Lung microvascular endothelial cell (primary cell): ENCODE data around the gene FTO. TPM values are rescaled to one million over a fixed set of nuclear protein-coding genes. Genes with fewer than 3 reads are reported as not detected.
"Not testable (repeated sequence)": the region's sequence is repeated elsewhere in the genome, so short reads cannot be mapped to it uniquely, and the experiment has no call there.

Experiments
- DNase-seq, 2 donors: peaks; one replicate each; pipeline versions ENCODE4 v3.0.0 to v3.0.0-alpha.2; 2010; ENCODE audit warnings: low read depth in 2 of 2
- total RNA-seq: library from RNA; depleted of rRNA; stranded (reverse); fragments of >200 nt; gene quantifications from 2 replicates; pipeline ENCODE4 v1.2.1, GENCODE V29; 2014

FTO gene
- total RNA-seq, 1 donor from 2014 or later = 46.6 TPM

DNA sequence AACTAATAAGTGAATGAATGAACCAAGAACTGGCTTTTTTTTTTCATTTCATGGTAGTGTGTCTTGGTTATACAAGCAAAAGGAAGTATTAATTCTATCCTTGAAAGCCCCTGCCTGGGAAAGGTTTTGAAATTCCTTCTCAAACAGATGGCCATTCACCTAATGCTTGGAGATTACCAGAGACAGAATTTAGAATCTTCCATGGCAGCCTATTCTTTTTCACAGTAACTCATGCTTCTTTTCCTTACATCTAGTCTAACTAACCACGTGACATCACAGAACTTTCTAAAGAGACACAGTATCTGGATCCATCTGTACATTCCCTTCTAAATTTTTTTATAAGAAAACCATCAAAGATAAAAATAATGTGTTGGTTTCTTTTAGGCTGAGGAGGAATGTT is 151.6 kb downstream of the FTO start:
- DNase-seq = no peak

DNA sequence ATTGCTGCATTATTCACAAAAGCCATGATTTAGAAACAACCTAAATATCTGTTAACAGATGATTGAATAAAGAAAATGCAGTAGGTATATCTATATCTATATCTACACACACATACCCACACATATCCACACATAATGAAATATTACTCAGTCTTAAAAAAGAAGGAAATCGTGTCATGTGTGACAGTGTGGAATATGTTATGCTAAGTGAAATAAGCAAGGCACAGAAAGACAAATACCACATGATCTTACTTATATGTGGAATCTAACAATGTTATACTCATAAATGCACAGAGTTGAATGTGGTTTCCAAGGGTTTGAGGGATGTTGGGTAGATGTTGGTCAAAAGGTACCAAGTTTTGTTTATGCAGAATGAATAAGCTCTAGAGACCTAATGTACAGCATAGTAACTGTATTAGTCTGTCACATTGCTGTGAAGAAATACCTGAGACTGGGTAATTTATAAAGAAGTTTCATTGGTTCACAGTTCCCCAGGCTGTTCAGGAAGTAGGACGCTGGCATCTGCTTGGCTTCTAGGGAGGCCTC is 156.1 kb downstream of the FTO start:
- no peak for DNase-seq

DNA sequence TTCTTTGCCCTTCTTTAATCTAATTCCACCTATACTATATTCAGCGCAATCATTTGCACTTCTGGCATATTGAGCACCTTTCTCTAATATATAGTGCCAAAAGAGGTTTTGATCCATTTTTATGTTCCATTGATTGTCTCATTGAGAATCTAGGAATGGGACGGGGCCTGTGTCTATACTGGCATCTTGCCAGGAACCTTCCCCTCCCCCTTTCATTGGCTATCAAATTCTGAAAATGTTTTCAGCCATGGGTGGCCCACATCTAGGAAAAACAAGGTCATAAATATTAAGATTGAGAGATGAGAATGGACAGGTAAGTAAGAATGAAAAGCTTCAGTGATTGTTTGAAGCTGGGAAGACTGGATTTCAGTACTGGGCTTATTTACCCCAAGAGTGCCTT is 159.9 kb downstream of the FTO start:
- no peak for DNase-seq

DNA sequence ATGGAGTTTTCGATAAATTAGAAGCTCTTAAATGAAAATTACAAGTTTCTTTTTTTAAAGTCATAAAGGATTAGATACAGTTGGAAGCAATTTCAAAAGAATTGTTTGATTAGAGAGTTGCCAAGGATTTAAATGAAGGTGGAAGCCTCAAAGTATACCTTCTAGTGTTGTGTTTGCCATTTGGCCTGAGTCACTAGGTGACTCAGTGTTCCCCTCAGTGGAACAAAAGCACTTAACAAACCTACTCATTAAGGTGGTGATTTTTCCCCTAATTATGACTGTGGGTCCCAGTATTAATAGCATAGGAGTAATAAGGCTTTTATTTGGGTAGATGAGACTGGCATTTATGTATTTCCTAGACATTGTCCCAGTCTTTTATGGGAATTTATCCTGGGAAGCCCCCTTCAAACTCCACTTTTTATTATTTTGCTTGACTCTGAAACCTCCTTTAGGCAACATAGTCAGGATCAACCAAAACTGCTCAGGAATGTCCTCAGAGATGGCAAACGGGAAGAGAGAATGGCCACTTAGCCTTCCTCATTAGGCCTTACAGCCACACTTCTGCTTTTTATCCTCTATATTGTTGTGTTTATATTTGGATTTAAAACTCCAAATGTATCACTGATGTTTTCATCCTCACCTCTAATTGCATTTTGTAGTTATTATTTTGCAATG is 161.0 kb downstream of the FTO start:
- peak; percentile 28 to 64 for DNase-seq

DNA sequence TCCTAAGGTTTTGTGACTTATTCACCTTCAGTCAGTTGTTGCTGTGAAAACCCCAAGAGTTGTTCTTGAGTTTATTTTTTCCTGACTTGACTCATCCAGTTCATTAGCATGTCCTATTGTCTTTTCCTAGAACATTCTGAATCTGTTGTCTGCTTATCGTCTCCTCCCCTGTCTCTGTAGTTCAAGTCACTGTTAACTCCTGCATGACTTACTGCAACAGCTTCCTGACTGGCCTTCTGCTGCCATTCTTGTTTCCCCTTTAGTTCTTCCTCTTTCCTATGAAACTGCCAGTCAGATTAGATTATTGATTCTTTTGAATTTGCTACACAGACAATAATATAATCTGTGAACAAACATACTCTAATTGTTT is 161.5 kb downstream of the FTO start:
- peak; percentile 17 to 90 for DNase-seq

DNA sequence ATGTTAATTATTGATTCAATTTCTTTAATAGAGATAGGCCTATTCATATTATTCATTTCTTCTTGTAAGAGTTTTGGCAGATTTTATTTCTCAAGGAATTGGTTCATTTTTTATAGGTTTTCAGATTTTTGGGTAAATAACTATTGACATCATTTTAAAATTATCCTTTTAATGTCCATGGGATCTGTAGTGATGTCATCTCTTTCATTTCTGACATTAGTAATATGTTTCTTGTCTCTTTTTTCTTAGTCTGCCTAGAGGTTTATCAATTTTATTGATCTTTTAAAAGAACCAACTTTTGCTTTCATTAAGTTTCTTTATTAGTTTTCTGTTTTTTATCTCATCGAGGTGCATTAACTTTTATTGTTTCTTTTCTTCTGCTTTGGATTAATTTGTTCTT is 162.6 kb downstream of the FTO start:
- DNase-seq = no peak

DNA sequence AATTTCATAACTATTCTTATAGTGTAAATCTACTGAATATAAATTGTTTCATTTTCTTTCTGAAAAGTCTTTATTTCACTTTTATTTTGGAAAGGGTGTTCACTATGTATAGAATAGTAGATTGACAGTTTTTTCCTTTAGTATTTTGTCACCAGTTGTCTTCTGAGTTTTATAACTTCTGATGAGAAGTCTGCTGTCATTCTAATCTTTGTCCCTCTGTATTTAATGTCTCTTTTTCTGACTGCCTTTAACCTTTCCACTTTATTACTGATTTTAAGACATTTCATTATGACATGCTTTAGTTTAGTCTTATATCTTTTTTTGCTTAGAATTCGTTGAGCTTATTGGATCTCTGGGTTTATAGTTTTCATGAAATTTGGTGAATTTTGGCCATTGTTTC is 166.9 kb downstream of the FTO start:
- no peak for DNase-seq

DNA sequence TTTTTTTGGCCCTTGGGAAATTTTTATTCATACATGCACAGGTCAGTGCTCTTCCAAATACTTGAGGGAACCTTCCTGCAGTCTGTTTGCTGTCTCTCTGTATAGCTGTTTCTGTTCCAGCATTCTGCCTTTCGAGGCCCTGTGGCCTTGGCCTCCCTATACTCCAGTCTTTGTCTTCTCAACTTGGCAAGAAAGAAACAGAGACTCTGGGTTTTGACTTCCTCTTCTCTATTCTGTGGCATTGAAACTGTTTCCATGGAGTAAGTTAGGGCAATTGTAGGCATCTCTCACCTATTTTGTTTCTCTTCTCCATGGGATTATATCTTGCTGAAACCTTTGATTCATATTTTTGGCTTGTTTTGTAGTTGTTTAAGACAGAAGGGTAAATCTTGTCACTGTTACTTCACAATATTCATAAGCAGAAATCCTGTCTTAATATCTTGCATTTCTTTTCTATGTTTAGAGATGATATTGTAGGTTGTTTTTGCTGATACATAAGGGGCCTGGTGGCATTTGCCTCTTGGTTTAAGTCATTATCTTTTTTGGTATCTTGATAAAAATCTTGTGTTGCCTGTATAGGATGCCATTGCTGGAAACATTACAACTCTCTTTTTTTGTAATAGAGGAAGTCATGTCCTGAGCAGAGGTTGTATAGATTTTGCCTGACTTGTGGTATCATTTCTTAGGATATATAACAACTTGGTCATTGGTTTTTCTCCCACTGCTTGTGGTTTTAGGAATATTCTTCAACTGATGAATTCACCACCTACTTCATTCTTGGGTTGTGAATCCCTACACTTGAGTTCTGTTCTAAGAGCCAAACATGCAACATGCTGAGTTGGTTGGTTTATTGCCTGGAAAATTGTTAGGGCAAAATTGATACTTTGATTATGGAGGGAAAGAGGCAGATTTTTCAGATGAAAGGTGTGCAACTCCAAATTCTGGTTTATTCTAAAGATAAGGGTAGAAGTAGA is 168.6 kb downstream of the FTO start:
- no peak for DNase-seq

DNA sequence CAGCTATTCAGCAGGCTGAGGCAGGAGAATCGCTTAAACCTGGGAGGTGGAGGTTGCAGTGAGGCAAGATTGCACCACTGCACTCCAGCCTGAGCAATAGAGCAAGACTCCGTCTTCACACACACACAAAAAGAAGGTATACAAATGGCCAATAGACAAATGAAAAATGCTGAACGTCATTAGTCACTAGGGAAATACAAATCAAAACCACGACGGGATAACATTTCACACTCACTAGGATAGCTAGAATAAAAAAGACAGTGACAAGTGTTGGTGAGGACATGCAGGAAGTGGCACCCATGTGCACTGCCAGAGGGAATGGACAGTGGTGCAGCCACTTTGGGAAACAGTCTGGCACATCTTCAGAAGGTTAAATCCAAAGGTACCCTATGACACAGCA is 172.9 kb downstream of the FTO start:
- DNase-seq = peak in 1 of 2 donors; percentile 17

DNA sequence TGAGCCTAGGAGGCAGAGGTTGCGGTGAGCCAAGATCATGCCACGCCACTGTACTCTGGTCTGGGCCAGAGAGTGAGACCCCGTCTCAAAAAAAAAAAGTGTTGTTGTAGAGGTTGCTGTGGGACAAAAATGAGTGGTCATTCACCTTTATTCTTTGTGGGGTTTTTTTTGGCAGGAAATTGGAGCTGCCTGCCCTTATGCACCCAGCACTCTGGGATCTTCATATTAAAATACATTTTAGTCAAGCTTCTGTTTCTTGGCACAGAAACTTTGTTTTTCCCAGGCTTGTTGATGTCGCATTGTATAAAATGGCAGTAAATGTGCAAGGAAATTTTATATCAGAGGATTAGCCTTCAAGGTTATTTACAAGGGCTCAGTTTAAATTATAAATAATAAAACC is 174.3 kb downstream of the FTO start:
- peak in 1 of 2 donors; percentile 69 for DNase-seq

DNA sequence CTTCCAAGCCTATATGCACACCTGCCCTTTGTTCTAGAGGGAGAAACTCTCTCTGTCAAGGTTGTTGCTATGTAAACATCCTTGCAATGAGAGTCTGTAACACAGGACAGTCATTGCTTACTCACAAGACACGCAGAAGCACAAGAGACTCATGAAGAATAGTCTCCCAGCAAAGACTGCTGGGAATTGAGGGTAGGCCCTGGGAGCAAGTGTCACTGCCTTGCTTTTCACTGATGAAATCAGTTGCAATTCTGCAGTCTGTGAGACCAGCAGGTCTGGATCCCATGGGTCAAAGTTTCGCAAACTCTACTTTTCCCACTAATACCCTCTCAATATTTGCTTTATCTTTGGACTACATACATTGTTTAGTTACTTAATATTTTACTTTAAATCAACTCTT is 177.4 kb downstream of the FTO start:
- DNase-seq = peak in 1 of 2 donors; percentile 27

DNA sequence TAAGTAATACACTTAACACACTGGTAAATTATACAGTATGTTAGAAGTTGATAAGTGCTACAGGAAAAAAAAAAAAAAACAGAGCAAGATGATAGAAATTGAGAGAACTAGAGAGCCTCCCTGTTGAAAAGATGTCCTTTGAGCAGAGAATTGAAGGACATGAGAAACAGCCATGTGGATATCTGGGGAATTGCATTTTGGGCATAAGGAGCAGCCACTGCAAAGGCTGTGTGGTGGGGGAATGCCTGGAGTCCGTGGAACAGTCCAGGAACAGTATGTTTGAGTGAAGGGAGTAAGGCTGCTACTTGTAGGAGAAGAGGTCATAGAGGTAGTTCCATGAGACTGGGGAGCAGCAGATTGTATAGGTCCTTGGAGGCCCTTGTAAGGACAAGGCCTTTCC is 178.4 kb downstream of the FTO start:
- no peak for DNase-seq

DNA sequence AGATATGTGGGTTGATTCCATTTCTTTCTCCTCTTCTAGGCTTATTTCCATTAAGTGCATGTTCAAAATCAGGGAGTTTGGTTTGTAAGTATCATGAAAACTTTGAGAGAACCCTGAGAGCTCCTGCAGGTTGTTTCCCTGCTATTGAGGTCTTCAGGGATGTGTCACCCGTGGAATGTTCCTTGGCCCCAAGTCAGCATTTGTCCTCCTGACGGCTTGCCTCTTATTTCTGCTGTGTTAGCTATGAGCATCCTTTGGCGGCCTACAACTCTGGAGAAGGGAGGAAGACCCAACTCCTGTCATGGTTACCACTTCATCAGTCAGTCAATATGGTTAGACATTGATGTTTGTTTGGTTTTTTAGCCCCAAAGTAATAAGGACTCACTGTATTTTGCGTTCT is 180.8 kb downstream of the FTO start:
- DNase-seq = no peak

DNA sequence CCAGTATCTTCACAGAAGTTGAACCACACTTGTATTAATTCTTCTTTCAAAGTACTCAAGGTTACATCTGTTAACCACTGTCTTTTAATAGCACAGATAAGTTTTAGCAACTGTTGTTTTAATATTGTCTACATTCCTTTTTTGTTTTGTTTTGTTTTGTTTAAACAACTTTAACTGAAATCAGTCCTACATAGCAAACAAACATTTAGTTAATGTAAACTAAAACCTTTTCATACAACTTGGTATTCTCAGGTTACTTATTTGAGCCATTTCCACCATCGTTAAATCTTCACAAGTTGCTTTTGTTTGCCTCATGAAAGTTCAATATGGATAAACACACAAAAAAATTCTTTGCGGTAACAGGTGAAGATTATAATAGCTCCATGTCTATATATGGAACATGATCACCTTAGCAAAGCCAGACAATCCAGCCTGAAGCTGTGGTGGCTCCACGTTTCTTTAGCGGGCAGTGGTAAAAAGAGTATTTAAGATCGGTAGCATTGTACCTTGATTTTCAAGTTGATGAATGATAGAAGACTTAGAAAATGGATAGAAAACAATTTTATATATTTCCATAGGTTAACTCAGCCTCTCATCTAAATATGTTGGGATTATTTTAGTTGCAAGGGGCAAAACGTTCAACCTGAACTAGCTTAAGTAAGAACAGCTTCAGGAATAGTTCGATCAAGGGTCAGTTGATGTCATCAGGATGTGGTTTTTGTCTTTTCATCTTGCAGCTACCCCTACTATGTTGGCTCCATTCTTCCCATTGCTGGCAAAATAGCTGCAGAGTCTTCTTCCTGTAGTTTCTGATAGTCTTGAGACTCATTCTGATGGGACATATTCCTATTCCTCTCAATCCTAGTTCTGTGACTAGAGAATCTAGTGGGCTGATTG is 182.8 kb downstream of the FTO start:
- no peak for DNase-seq

DNA sequence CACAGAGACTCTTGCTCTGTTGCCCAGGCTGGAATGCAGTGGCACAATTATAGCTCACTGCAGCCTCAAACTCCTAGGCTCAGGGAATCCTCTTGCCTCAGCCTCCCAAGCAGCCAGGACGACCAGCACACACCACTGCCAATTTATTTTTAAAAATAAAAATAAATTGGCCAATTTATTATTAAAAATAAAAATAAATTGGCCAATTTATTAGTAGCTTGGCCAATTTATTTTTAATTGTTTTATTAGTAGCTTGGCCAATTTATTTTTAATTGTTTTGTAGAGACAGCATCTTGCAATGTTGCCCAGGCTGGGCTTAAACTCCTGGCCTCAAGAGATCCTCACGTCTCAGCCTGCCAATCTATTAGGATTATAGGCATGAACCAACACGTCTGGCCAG is 184.3 kb downstream of the FTO start:
- DNase-seq = no peak

DNA sequence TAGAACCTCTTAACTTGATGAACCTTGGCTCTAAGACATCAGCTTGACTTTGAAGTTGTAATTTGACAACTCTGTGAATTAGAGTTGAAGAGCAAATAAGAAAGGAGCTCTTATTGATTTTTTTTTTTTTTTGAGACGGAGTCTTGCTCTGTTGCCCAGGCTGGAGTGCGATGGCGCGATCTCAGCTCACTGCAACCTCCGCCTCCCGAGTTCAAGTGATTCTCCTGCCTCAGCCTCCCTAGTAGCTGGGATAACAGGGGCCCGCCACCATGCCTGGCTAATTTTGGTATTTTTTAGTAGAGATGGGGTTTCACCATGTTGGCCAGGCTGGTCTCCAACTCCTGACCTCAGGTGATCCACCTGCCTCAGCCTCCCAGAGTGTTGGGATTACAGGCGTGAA is 186.9 kb downstream of the FTO start:
- not testable (repeated sequence) for DNase-seq

DNA sequence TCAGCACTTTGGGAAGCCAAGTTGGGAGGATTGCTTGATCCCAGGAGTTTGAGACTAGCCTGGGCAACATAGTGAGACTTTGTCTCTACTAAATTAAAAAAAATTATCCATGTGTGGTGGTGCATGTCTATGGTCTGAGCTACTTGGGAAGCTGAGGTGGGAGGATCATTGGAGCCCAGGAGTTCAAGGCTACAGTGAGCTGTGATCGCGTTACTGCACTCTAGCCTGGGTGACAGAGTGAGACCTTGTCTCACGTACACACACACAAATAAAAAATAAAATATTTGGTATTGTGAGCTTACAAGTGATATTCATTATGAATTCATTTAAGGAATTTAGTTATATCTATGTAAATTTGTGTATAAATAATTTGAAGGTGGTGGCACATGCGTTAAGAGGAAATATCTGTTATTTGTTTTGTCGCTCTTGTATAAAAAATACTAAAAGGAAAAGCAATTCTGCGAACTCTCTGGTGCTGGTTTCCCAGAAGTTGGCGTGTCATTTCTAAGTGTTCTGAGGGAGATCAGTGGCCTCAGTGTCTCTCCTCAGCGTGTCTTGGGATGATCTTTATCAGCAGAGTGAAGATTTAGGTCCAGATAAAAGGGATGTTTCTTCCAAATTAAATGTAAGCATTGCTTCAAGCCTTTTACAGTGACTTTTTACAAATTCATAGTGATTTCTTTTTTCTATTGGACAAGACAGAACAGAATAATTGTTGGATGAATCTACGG is 187.6 kb downstream of the FTO start:
- DNase-seq = no peak

DNA sequence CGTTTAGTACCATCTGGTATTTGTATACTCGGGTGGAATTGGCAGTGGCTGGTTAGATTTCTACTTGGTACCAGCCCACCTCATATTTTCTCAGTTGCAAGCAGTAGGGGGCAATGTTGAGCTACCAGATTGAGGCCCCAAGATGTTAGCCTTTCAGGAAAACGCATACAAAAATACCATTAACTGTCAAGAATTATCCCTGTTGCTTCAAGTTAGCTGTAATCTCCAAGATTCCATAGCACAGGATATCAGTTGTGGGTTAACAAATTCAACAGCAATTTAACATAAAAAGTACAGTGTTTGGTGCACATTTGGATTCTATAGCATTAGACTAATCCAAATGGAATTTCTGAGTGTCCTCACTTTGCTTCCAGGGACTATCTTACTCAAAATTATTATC is 188.2 kb downstream of the FTO start:
- DNase-seq = peak; percentile 73 to 80

DNA sequence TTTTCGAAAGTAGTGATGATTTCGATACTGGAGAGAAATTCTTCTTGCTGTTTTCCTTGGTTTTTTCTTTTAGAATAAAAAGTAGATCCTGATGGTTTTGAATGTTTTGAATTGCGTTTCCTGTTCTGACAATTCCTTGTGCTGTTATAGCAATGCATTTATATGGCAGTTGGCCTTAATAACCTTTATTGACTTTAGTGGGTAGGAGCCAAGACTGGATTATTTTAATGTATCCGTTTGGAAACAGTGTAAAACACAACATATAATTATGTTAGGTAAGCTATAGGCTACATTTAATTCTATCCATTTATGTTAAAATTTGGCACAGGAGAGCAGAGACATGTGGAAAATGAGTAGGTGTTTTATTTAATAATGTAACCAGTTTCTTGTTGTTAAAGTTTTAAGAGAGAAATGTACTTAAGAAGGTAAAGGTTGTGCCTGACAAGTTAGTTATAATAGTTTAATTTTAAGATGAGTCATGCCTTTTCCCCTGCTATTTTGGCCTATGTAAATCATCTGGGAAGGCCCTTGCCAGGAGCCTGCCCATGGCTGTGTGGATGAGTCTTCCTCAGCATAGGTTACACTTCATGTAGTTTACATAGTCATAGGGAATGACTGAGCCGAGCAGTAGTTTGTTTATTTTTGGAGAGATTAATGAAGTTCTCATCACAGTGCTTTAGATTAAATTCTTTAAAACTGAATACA is 189.9 kb downstream of the FTO start:
- peak; percentile 58 to 82 for DNase-seq

DNA sequence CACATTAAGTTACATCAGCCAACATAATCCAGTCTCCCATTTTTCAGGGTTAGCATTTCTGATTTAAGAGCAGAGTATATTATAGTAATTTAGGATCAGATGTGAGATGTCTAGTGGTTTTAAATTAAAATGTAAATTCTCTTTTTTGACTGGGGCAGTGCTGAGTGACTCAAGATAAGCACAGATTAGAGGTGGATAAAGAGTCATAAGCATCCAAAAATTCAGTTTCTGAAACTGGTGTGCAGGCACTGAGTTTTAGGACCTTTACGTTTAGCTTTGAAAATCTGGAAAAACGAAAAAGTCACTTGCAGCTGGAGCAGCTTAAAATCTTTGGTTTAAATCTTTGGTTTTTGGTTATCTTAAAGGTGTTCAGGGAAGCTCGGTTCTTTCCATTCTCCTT is 190.7 kb downstream of the FTO start:
- no peak for DNase-seq
